GM19324 (cell line): ENCODE results near the gene ZC3H7A.
"Not testable (repeated sequence)": the region's sequence is repeated elsewhere in the genome, so short reads cannot be mapped to it uniquely, and the experiment has no call there.

ENCODE experiments used
- ATAC-seq: cut with Tn5 transposase; IDR thresholded peaks from one replicate; pipeline ENCODE4 v1.9.1; 2021; ENCODE audit warnings: mild to moderate bottlenecking, moderate library complexity; ENCODE audit not compliant: unreplicated experiment, low FRiP score

The ZC3H7A gene

GRCh38 chr16:11800382-11800718 lies 3.3 kb upstream of the ZC3H7A start:
- ATAC-seq, result no peak

- no peak for ATAC-seq
Measured at GRCh38 chr16:11799509-11800381, 2.7 kb upstream of the ZC3H7A start.

DNA sequence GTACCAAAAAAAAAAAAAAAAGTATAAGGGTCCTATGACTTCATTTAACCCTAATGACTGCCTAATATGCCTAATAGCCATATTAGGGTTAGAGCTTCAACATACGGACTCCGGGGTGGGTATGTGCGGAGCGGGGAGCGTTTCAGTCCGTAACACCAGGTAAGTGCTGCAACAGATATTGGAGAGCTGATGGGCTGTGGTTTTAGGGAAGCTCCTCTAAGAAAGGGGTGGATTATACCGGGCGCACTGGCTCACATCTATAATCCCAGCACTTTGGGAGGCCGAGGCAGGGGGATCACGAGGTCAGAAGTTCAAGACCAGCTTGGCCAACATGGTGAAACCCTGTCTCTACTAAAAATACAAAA lies 1.9 kb upstream of the ZC3H7A start:
- no peak for ATAC-seq

DNA sequence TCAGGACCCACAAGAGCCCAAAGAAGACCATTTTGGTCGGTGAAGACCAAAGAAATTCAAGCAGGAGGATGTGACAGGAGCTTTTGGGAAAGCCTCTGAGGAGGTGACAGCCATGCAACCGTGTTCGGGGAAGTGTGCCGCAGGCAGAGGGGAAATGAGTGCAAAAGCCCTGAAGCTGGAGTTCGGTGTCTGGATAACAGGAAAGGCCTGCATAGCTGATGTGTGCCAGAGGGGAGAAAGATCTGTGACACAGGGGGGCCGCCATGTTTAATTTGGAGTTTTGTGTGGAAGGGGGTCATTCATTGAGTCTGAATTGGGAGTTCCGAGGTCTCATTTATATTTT lies 870 bp upstream of the ZC3H7A start:
- ATAC-seq, result no peak

DNA sequence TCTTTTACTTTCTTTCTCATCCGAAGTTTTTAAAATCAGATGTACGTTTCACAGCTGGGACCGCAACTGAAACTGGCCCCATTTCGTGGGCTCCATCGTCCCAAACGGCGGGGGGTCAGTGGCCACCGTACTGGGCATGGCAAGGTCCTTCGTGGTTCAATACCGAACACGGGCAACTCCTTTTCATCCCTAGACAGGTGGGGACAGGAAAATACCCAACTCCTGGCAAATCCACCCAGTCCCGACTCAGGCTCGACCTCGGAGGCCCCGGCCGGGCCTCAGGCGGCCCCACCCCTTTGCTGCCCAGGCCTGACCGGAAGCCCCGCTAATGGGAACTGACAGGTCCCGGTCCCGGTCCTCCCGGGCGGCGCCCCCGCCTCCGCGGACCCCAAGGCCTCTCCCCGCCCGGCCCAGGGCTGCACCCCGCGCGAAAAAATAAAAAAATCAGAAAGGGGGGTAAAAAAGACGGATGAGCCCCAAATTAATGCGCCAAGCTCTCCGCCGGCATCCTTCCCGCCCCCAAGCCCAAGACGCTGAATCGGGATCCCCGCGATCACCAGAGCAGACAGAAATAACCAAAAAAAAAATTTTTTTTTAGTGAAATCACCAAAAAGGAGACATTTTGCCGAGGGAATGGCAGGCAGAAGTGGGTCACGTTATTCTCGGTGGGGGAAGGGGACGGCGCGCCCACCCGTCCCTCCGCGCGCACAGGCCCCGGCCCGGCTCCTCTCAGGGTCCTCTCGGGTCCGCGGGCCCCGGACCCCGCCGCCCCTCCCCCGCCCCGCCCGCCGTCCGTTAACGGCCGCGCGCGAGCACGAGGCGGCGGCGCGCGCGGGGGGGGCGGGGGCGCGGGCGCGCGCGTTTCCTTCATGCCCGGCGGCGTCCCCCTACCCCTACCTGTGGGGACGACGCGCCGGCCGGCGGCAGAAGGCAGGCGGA lies 562 bp downstream of the ZC3H7A start:
- ATAC-seq, result peak; percentile 18

- ATAC-seq, result no peak
Measured at GRCh38 chr16:11795887-11796226, 1.2 kb downstream of the ZC3H7A start.

DNA sequence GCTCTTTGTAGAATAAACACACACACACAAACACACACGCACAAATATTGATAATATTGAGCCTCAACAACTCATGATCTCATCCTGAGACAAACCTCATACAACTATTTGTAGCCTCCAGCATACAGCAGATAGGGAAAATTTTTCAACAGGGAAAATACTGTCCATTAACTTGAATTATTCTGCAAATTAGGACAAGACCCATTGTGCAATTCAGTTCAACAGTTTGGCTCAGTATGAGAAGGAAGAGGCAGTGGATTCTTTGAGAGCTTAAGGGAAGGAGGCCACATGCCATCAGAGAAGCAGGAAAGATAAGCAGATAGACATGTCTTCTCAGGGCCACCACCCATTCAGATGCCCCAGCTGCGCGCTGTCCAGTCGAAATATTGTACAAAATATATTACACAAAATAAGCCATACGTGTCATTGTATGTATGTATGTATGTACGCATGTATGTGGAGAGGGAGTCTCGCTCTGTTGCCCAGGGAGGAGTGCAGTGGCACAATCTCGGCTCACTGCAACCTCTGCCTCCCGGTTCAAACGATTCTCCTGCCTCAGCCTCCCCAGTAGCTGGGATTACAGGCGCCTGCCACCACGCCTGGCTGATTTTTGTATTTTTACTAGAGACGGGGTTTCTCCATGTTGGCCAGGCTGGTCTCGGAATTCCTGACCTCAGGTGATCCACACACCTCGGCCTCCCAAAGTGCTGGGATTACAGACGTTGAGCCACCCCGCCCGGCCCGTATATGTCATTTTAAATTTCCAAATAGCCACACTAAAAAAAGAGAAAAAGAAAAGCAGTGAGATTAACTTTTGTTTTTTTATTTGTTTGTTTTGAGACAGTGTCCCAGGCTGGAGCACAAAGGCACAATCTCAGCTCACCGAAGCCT lies 1.8 kb downstream of the ZC3H7A start:
- no peak for ATAC-seq

GRCh38 chr16:11794447-11794846 lies 2.6 kb downstream of the ZC3H7A start:
- ATAC-seq, result no peak

- ATAC-seq, result no peak
Measured at GRCh38 chr16:11793840-11794239, 3.2 kb downstream of the ZC3H7A start.

GRCh38 chr16:11792410-11793241 lies 4.4 kb downstream of the ZC3H7A start:
- no peak for ATAC-seq

DNA sequence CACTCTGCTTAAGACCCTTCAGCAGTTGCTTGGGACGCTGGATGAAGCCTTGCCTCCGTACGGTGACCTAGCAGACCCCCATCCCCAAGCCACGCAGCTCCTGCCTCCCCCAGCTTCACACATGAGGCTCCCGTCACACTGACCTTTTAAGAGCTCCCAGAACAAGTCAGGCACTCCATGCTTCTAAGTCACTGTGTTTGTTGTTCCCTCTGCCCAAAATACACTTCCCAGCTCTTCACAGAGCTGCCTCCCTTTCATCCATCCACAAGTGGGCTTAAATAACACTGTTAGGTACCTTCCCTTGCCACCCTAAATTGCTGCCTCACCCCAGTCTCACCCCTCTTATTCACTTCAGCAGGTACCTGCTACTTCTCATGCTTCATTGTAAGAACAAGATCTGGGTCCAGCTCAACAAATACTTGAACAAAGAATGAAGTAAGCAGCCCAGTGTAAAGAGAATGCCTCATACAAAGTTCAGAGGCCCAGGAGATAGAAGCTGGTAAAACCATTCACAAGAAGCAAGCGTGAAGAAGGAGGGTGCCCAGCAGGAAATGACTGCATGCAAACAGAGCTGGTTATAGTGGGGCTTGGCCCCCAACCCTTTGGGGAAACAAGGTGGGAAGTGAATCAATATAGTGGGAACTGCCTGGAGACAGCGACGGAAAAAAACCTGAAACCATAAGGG lies 5.8 kb downstream of the ZC3H7A start:
- no peak for ATAC-seq

- no peak for ATAC-seq
Measured at GRCh38 chr16:11788914-11789313, 8.1 kb downstream of the ZC3H7A start.

GRCh38 chr16:11784980-11785599 lies 12.0 kb downstream of the ZC3H7A start:
- not testable (repeated sequence) for ATAC-seq

GRCh38 chr16:11784381-11784780 lies 12.7 kb downstream of the ZC3H7A start:
- ATAC-seq, result not testable (repeated sequence)

DNA sequence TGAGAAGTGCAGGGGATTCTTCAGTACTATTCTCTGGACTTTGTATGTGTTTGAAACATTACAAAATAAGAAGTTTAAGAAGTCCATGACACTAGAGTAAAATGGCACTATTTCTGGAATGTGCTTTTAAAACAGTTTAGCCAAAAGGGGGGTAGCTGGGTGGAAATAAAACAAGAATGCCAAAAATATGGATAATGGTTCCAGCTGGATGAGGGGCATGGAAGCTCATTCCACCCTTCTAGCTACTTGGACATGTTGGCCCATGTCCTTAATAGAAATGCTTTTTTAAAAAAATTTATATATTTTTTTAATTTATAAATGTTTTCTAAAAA lies 13.1 kb downstream of the ZC3H7A start:
- no peak for ATAC-seq

GRCh38 chr16:11783319-11784037 lies 13.6 kb downstream of the ZC3H7A start:
- ATAC-seq, result peak; percentile 40

- ATAC-seq, result no peak
Measured at GRCh38 chr16:11781773-11782172, 15.3 kb downstream of the ZC3H7A start.

GRCh38 chr16:11780991-11781680 lies 15.9 kb downstream of the ZC3H7A start:
- ATAC-seq, result no peak
